SU-DHL-6 (cell line): Measurements from ENCODE around the gene ACADSB.

Source experiments
- H2AFZ ChIP-seq: fragments of 200-600 bp; sonication (generic); 2 replicates; pipeline ENCODE4 v1.6.1; 2014; ENCODE audit warnings: low read depth, mild to moderate bottlenecking, moderate library complexity, mixed read lengths, antibody characterized with exemption, low read length; ENCODE audit not compliant: severe bottlenecking
- H3F3A ChIP-seq: fragments of 200-600 bp; shearing (Covaris generic); 2 replicates; pipeline ENCODE4 v1.6.0; 2016; ENCODE audit warnings: antibody characterized with exemption, mild to moderate bottlenecking; ENCODE audit not compliant: insufficient read depth
- H3K27ac ChIP-seq: fragments of 200-600 bp; sonication (generic); 2 replicates; pipeline ENCODE4 v1.5.1; 2016; ENCODE audit warnings: low read depth, mild to moderate bottlenecking, low read length, moderate library complexity, mixed read lengths
- H3K27me3 ChIP-seq: fragments of 200-600 bp; sonication (generic), shearing (Covaris generic); 2 replicates; pipeline ENCODE4 v1.6.0; 2014; ENCODE audit warnings: mild to moderate bottlenecking, low read length
- H3K36me3 ChIP-seq: fragments of 200-600 bp; sonication (generic); 2 replicates; pipeline ENCODE4 v1.6.1; 2014; ENCODE audit warnings: mild to moderate bottlenecking, low read length, mixed read lengths
- H3K4me2 ChIP-seq: fragments of 300-600, 200-600 bp; shearing (Covaris generic), sonication (generic); 2 replicates; pipeline ENCODE4 v1.6.0; 2014; ENCODE audit warnings: low read length, low read depth, mild to moderate bottlenecking; ENCODE audit not compliant: poor library complexity, severe bottlenecking
- H3K4me3 ChIP-seq: fragments of 200-600 bp; sonication (generic); 2 replicates; pipeline ENCODE4 v1.5.1; 2014; ENCODE audit warnings: antibody characterized with exemption, low read length, mild to moderate bottlenecking, mixed read lengths; ENCODE audit not compliant: insufficient read depth, poor library complexity, severe bottlenecking
- H3K79me2 ChIP-seq: fragments of 200-600 bp; sonication (generic); 2 replicates; pipeline ENCODE4 v1.6.1; 2014; ENCODE audit warnings: mild to moderate bottlenecking, low read length, moderate library complexity; ENCODE audit not compliant: insufficient read depth
- H3K9ac ChIP-seq: fragments of 200-600 bp; sonication (generic); 2 replicates; pipeline ENCODE4 v1.7.0; 2014; ENCODE audit warnings: mild to moderate bottlenecking, low read length
- H3K9me2 ChIP-seq: fragments of 200-600 bp; sonication (generic); replicated peaks from 2 replicates; pipeline ENCODE4 v1.6.1; 2014; ENCODE audit warnings: low read length; ENCODE audit not compliant: insufficient read depth
- H3K9me3 ChIP-seq: fragments of 200-600 bp; sonication (generic); 2 replicates; pipeline ENCODE4 v1.6.1; 2014; ENCODE audit warnings: low read length, mixed read lengths; ENCODE audit not compliant: insufficient read depth
- H4K20me1 ChIP-seq: fragments of 200-600 bp; sonication (generic); 2 replicates; pipeline ENCODE4 v1.6.1; 2014; ENCODE audit warnings: low read depth, mild to moderate bottlenecking, antibody characterized with exemption, low read length, moderate library complexity, mixed read lengths
- CTCF ChIP-seq: fragments of 200-600 bp; sonication (generic); IDR thresholded peaks from one replicate; pipeline ENCODE4 v1.5.1; 2017; ENCODE audit warnings: antibody characterized with exemption, mild to moderate bottlenecking, low read length, moderate library complexity; ENCODE audit not compliant: insufficient read depth, poor library complexity, severe bottlenecking
- EZH2phosphoT487 ChIP-seq: fragments of 200-600 bp; sonication (generic), shearing (Covaris generic); conservative IDR thresholded peaks from 2 replicates; pipeline ENCODE4 v1.6.1; 2018; ENCODE audit warnings: mild to moderate bottlenecking, antibody characterized with exemption, low read length, moderate library complexity, mixed read lengths

ACADSB gene

GRCh38 chr10:123103944-123104343 is 95.1 kb downstream of the ACADSB start:
- H3K4me3 ChIP-seq: no peak overlapping the region
- no peaks in the 10 kb centered on the region for H3K27me3 ChIP-seq
- TF ChIP-seq CTCF: no peak
- TF ChIP-seq EZH2phosphoT487: no peak
- no peak overlapping the region for H2AFZ ChIP-seq
- no peak overlapping the region for H3K27ac ChIP-seq
- H3K4me2 ChIP-seq: no peak overlapping the region
- H3K9me2 ChIP-seq: no peaks in the 10 kb centered on the region
- no peak overlapping the region for H3K9ac ChIP-seq
- H3F3A ChIP-seq: no peaks in the 10 kb centered on the region
- no peaks in the 10 kb centered on the region for H4K20me1 ChIP-seq
- H3K79me2 ChIP-seq: no peaks in the 10 kb centered on the region
- H3K36me3 ChIP-seq: no peaks in the 10 kb centered on the region
- H3K9me3 ChIP-seq: no peaks in the 10 kb centered on the region
